Measurements from ENCODE around the gene STH. TPM values are rescaled to one million over a fixed set of nuclear protein-coding genes. Genes with fewer than 3 reads are reported as not detected.
"Not testable (repeated sequence)": the region's sequence is repeated elsewhere in the genome, so short reads cannot be mapped to it uniquely, and the experiment has no call there.

Gene STH, protein sequence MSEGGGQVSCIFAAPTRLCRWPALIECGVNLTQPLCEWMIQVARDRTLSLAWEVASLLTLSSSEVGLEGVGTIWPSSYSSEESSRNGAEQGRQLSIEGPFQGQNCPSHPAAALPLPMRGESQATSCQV
- total RNA-seq (not detected), total RNA-seq (0 reads per million in 2 donors)

DNA sequence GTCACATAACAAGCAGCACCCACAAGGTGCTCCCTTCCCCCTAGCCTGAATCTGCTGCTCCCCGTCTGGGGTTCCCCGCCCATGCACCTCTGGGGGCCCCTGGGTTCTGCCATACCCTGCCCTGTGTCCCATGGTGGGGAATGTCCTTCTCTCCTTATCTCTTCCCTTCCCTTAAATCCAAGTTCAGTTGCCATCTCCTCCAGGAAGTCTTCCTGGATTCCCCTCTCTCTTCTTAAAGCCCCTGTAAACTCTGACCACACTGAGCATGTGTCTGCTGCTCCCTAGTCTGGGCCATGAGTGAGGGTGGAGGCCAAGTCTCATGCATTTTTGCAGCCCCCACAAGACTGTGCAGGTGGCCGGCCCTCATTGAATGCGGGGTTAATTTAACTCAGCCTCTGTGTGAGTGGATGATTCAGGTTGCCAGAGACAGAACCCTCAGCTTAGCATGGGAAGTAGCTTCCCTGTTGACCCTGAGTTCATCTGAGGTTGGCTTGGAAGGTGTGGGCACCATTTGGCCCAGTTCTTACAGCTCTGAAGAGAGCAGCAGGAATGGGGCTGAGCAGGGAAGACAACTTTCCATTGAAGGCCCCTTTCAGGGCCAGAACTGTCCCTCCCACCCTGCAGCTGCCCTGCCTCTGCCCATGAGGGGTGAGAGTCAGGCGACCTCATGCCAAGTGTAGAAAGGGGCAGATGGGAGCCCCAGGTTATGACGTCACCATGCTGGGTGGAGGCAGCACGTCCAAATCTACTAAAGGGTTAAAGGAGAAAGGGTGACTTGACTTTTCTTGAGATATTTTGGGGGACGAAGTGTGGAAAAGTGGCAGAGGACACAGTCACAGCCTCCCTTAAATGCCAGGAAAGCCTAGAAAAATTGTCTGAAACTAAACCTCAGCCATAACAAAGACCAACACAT, at the start of gene STH:
TSS of gene STH (plus strand) at position 264 of the 913 bp plus-strand sequence. CDS start at position 294, 30 bp downstream.
- Mint-ChIP-seq H3K36me3 (ENCODE audit: low read depth) (peaks cover 2% of the 10 kb centered on the region), H3K27me3 (no peaks in the 10 kb centered on the region), H3K27ac (no peak within 1 kb of the TSS), H3K4me3 (no peak within 1 kb of the TSS), H3K4me1 (peaks cover 6% of the 10 kb centered on the region)
- ATAC-seq: no peak
- no peak for DNase-seq
- H3K9me3 ChIP-seq (ENCODE audit: control insufficient read depth, low read length, poor library complexity, severe bottlenecking): no peaks in the 10 kb centered on the region

DNA sequence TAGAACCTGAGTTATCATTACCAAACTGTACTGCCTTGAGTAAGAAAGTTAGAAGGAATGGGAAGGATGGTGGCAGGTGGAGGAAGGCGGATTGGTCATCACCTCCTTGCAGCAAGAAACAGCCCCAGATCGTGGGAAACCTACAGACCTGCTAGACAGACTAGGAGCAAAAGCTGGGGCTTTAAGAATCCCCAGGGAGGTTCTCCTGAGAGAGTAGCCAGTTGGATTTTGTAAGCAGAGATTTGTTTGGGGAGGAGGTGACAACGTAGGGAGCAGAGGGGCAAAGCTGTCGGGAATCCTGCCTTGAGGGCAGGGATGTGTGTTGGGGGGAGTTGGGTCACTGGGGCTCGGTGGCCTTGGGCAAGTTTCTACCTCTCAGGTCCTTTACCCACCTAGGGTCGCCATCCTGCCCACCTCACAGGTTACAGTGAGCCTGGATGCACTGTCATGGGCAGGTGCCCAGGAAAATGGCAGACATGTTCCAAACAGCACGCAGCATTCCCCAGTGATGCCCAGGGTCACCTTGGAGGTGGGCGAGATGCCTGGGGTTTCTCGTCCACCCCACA, 49.2 kb upstream of the STH start:
- H3K4me3 Mint-ChIP-seq: no peak overlapping the region
- peaks cover 6% of the 10 kb centered on the region for H3K4me1 Mint-ChIP-seq
- no peak for DNase-seq

DNA sequence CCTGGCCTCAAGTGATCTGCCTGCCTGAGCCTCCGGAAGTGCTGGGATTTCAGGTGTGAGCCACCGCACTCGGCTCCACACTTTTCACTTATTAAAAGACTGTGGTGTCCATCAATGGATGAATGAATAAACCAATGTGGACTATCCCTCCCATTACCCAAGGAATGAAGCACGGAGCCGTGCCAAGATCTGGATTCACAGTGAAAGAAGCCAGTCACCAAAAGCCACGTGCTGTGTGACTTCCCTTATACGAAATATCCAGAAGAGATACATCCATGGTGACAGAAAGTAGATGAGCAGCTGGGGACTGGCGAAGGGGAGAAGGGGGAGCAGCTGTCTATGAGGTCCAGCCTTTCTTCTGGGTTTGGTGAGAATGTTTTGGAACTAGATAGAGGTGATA, 48.2 kb upstream of the STH start:
- peaks cover 6% of the 10 kb centered on the region for H3K4me1 Mint-ChIP-seq
- H3K4me3 Mint-ChIP-seq: no peak overlapping the region
- DNase-seq: no peak

More for the DNA sequence above, 49.2 kb upstream of the STH start:
- Mint-ChIP-seq H3K36me3 (ENCODE audit: low read depth) (no peaks in the 10 kb centered on the region), H3K27ac (no peak overlapping the region), H3K27me3 (peaks cover 47% of the 10 kb centered on the region)
- no peaks in the 10 kb centered on the region for H3K9me3 ChIP-seq (ENCODE audit: control insufficient read depth, low read length, poor library complexity, severe bottlenecking)
- ATAC-seq: no peak

DNA sequence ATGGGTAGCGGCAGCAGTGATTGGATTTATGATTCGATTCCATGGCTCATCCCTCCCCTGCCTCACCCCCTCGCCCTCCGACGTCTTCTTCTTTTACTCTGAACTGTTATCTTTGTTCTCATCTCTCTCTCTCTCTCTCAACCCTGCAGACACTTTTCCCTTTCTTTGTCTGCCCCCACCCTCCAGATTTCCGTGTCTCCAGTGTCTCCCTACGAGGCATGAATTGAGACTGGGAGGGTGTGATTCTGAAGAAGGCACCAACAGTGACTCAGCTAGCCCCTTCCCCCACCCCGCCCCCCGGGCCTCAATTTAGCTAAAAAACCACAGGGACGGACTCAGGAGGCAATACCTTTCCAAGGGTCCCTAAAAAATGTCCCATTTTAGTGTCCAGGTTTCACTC, 47.6 kb upstream of the STH start:
- no peaks in the 10 kb centered on the region for H3K36me3 Mint-ChIP-seq (ENCODE audit: low read depth)
- no peaks in the 10 kb centered on the region for H3K9me3 ChIP-seq (ENCODE audit: control insufficient read depth, low read length, poor library complexity, severe bottlenecking)
- ATAC-seq: no peak
- DNase-seq: no peak
- peaks cover 40% of the 10 kb centered on the region for H3K27me3 Mint-ChIP-seq
- H3K4me3 Mint-ChIP-seq: no peak overlapping the region
- H3K4me1 Mint-ChIP-seq: peaks cover 6% of the 10 kb centered on the region
- no peak overlapping the region for H3K27ac Mint-ChIP-seq

More for the DNA sequence above, 48.2 kb upstream of the STH start:
- Mint-ChIP-seq H3K27ac (no peak overlapping the region), H3K36me3 (ENCODE audit: low read depth) (no peaks in the 10 kb centered on the region), H3K27me3 (peaks cover 40% of the 10 kb centered on the region)
- H3K9me3 ChIP-seq (ENCODE audit: control insufficient read depth, low read length, poor library complexity, severe bottlenecking): no peaks in the 10 kb centered on the region
- ATAC-seq: no peak

DNA sequence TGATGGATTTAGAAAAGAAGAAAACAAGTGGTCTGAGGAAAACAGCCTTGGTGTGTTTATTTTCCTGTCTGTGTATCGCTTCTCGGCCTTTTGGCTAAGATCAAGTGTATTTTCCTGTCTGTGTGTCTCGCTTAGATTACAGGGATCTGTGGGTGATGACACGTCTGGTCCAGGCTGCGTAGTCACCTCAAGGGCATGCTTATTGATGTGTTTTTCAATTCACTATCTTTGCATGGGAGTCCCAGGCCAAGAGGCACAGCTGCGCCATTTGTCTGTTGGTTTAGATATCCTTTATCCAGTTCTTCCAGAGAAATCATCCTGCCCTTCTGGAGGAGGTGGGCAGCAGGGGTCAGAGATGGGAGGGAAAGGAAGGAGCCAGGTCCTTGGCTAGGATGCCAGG, 47.1 kb upstream of the STH start:
- H3K27ac Mint-ChIP-seq: no peak overlapping the region
- no peak for DNase-seq
- no peak for ATAC-seq
- no peak overlapping the region for H3K4me3 Mint-ChIP-seq
- peaks cover 35% of the 10 kb centered on the region for H3K27me3 Mint-ChIP-seq
- H3K4me1 Mint-ChIP-seq: peaks cover 6% of the 10 kb centered on the region
- no peaks in the 10 kb centered on the region for H3K36me3 Mint-ChIP-seq (ENCODE audit: low read depth)
- no peaks in the 10 kb centered on the region for H3K9me3 ChIP-seq (ENCODE audit: control insufficient read depth, low read length, poor library complexity, severe bottlenecking)

DNA sequence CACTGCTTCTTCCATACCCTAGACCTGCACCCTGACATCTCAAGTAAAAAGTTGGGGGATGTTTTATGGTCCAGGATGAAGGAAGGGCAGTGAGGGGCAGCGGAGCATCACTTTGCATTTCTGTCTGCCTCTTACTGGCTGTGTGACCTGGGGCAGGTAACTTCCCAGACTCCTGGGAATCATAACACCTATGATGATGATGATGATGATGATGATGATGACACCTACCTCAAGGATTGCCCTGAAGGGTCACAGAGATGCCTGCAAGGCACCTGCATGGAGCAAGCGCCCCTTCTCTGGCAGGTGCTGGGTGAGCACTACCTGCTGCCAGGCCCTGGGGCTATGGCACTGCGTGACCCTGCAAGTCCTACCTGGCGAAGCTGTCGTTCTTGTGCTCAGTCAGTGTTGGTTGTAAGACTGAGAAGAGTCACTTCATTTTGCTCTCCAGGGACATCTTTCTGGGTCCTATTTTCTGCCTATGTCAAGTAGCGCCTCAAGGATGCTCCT, 46.2 kb upstream of the STH start:
- Mint-ChIP-seq H3K4me3 (no peak overlapping the region), H3K4me1 (peaks cover 3% of the 10 kb centered on the region), H3K36me3 (ENCODE audit: low read depth) (no peaks in the 10 kb centered on the region), H3K27ac (no peak overlapping the region), H3K27me3 (peaks cover 32% of the 10 kb centered on the region)
- no peak for ATAC-seq
- no peak for DNase-seq
- H3K9me3 ChIP-seq (ENCODE audit: control insufficient read depth, low read length, poor library complexity, severe bottlenecking): no peaks in the 10 kb centered on the region

DNA sequence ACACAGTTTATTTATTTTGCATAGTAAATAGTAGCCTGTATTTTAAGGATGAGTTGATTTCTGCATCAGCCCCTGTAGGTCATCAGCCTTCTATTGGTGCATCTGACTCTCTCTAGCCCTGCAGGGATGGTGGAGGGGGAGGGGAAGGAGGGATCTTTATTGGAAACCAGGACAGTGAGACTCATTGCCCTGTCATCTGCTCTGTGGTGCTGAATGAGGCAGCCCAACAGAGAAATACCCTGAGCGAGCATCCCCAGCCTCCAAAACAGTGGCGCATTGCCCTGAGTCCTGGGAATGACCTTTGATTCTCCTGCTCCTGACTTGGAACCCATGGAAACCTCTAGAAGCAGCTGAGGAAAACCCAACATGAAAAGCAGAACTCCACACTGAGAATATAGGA, 45.5 kb upstream of the STH start:
- no peak overlapping the region for H3K27ac Mint-ChIP-seq
- H3K4me3 Mint-ChIP-seq: no peak overlapping the region
- DNase-seq (no peak), ATAC-seq (no peak)
- peaks cover 3% of the 10 kb centered on the region for H3K4me1 Mint-ChIP-seq
- no peaks in the 10 kb centered on the region for H3K9me3 ChIP-seq (ENCODE audit: control insufficient read depth, low read length, poor library complexity, severe bottlenecking)
- peaks cover 32% of the 10 kb centered on the region for H3K27me3 Mint-ChIP-seq
- no peaks in the 10 kb centered on the region for H3K36me3 Mint-ChIP-seq (ENCODE audit: low read depth)

DNA sequence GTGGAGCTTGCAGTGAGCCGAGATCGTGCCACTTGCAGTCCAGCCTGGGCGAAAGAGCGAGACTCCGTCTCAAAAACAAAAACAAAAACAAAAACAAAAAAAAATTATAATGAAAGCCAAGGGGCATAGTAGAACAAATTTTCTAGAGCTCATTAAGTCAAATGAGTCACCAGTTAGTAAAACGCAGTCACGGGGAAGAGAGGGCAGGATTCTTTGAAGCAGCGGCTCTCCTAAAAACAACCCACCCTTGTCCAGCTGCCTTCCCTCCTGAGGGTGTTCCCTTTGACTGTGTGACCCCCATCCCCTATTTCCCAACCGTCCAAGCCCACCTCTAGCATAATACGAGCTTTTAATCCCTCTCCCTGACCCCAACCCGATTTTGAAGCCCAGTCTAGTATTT, 44.1 kb upstream of the STH start:
- H3K27me3 Mint-ChIP-seq: peaks cover 24% of the 10 kb centered on the region

DNA sequence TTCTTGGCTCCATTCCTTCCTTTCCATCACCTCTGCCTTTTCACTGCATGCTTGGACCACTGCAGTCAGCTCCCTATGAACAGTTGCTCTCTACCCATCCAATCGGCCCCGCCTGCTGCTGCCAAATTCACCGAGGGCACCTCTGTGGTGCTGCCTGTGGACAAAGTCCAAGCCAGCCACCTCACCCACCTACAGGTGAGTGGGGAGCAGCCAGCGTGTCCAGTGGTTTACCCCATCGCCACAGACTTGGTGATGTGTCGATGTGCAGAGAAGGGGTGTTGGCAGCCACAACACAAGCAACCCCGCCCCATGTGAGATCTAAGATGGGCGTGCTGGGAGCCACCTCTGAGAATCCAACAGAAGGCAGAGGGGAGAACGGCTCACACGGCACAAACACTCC, 43.7 kb upstream of the STH start:
- no peak for ATAC-seq
- Mint-ChIP-seq H3K4me3 (no peak overlapping the region), H3K4me1 (no peaks in the 10 kb centered on the region), H3K27ac (no peak overlapping the region), H3K27me3 (peaks cover 20% of the 10 kb centered on the region), H3K36me3 (ENCODE audit: low read depth) (no peaks in the 10 kb centered on the region)
- H3K9me3 ChIP-seq (ENCODE audit: control insufficient read depth, low read length, poor library complexity, severe bottlenecking): no peaks in the 10 kb centered on the region
- DNase-seq: no peak

More for the DNA sequence above, 44.1 kb upstream of the STH start:
- Mint-ChIP-seq H3K4me1 (no peaks in the 10 kb centered on the region), H3K4me3 (no peak overlapping the region), H3K27ac (no peak overlapping the region), H3K36me3 (ENCODE audit: low read depth) (no peaks in the 10 kb centered on the region)
- H3K9me3 ChIP-seq (ENCODE audit: control insufficient read depth, low read length, poor library complexity, severe bottlenecking): no peaks in the 10 kb centered on the region
- ATAC-seq: no peak
- no peak for DNase-seq

DNA sequence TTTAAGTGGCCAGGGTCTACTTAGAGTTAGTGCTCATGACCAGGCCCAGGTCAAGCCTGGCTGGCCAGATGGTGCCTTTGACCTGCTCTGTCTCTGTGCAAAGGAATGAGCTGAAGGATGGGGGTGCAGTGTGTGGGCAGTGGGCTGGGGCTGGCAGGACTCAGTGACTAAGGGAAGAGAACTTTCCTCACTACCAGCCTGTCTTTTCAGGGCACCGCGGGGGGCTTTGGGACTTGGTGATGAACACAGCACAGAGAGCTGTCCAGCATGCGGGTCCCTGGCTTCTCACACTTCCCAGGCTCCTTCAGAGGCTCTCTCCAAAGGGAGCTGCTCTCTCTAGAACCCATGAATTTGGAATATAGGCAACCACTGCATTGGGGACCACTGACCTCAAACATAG, 43.0 kb upstream of the STH start:
- no peaks in the 10 kb centered on the region for H3K36me3 Mint-ChIP-seq (ENCODE audit: low read depth)
- H3K4me1 Mint-ChIP-seq: peaks cover 2% of the 10 kb centered on the region
- no peak overlapping the region for H3K4me3 Mint-ChIP-seq
- H3K27me3 Mint-ChIP-seq: peaks cover 12% of the 10 kb centered on the region
- H3K27ac Mint-ChIP-seq: no peak overlapping the region
- no peak for DNase-seq
- no peak for ATAC-seq
- no peaks in the 10 kb centered on the region for H3K9me3 ChIP-seq (ENCODE audit: control insufficient read depth, low read length, poor library complexity, severe bottlenecking)

DNA sequence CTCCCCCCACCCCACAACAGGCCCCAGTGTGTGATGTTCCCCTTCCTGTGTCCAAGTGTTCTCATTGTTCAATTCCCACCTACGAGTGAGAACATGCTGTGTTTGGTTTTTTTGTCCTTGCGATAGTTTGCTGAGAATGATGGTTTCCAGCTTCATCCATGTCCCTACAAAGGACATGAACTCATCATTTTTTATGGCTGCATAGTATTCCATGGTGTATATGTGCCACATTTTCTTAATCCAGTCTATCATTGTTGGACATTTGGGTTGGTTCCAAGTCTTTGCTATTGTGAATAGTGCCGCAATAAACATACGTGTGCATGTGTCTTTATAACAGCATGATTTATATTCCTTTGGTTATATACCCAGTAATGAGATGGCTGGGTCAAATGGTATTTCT, 42.3 kb upstream of the STH start:
- not testable (repeated sequence) for H3K9me3 ChIP-seq (ENCODE audit: control insufficient read depth, low read length, poor library complexity, severe bottlenecking); DNase-seq; H3K36me3 Mint-ChIP-seq (ENCODE audit: low read depth); H3K27ac Mint-ChIP-seq; H3K27me3 Mint-ChIP-seq; ATAC-seq; H3K4me1 Mint-ChIP-seq; H3K4me3 Mint-ChIP-seq

DNA sequence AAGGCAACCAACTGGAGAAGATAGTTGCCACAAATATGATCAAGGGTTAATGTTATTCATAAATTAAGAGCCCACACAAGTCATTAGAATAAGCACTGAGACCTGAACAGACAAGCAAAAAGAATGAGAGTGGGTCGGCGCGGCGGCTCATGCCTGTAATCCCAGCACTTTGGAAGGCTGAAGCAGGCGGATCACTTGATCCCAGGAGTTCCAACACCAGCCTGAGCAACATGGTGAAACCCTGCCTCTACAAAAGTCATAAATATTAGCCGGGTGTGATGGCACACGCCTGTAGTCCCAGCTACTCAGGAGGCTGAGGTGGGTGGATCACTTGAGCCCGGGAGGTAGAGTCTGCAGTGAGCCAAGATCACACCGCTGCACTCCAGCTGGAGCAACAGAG, 40.7 kb upstream of the STH start:
- H3K27me3 Mint-ChIP-seq: peaks cover 2% of the 10 kb centered on the region
- no peak overlapping the region for H3K4me3 Mint-ChIP-seq
- no peak overlapping the region for H3K27ac Mint-ChIP-seq
- no peaks in the 10 kb centered on the region for H3K9me3 ChIP-seq (ENCODE audit: control insufficient read depth, low read length, poor library complexity, severe bottlenecking)
- H3K4me1 Mint-ChIP-seq: peaks cover 2% of the 10 kb centered on the region
- no peak for DNase-seq
- H3K36me3 Mint-ChIP-seq (ENCODE audit: low read depth): no peaks in the 10 kb centered on the region
- ATAC-seq: no peak

DNA sequence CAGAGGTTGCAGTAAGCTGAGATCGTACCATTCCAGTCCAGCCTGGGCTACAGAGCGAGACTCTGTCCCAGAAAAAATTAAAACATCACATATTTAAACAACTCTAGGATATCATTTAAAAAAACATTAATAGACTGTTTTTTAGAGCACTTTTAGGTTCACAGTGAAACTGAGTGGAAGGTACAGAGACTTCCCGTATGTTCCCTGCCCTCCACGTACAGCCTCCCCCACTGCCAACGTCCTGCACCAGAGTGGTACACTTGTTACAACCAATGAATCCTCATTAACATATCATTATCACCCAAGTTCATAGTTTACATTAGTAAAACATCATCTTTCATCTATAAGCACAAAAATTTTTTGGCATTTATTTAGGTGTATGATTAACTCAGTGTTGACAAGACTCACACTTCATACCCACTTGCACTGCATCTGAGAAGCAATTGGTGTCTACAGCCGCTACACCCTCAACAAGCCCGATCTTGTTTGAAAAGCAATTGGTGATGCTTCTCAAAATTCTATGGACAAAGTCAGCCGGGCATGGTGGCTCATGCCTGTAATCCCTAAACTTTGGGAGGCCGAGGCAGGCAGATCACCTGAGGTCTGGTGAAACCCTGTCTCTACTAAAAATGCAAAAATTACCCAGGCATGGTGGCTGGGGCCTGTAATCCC, 39.9 kb upstream of the STH start:
- Mint-ChIP-seq H3K27me3 (peaks cover 9% of the 10 kb centered on the region), H3K36me3 (ENCODE audit: low read depth) (peaks cover 3% of the 10 kb centered on the region), H3K4me1 (peaks cover 2% of the 10 kb centered on the region), H3K4me3 (no peak overlapping the region), H3K27ac (no peak overlapping the region)
- ATAC-seq: no peak
- no peaks in the 10 kb centered on the region for H3K9me3 ChIP-seq (ENCODE audit: control insufficient read depth, low read length, poor library complexity, severe bottlenecking)
- DNase-seq: no peak

Measured in T-helper 17 cell (primary cell).